Measurements from ENCODE around the gene GCSAM. TPM values are rescaled to one million over a fixed set of nuclear protein-coding genes. Genes with fewer than 3 reads are reported as not detected.

Gene GCSAM
- total RNA-seq, 1 donor from 2014 or later = not detected

- no peak for TF ChIP-seq CTCF (IDR thresholded peaks at IDR 0.05)
- H3K36me3 Mint-ChIP-seq (ENCODE audit: unreplicated experiment) = no peaks in the 10 kb centered on the region
- H3K4me3 Mint-ChIP-seq (ENCODE audit: unreplicated experiment) = no peak overlapping the region
- H3K27me3 Mint-ChIP-seq (ENCODE audit: unreplicated experiment) = no peaks in the 10 kb centered on the region
- DNase-seq (ENCODE audit: extremely low spot score, unreplicated experiment) = no peak
- H3K27ac Mint-ChIP-seq (ENCODE audit: unreplicated experiment) = no peak overlapping the region
- H3K4me1 Mint-ChIP-seq (ENCODE audit: unreplicated experiment) = peaks cover 12% of the 10 kb centered on the region
- no peaks in the 10 kb centered on the region for H3K9me3 Mint-ChIP-seq (ENCODE audit: unreplicated experiment)
Observed at GRCh38 chr3:112116748-112117186, 16.3 kb downstream of the GCSAM start.

GRCh38 chr3:112115806-112116383, 17.2 kb downstream of the GCSAM start:
- H3K27ac Mint-ChIP-seq (ENCODE audit: unreplicated experiment) = no peak overlapping the region
- no peak for DNase-seq (ENCODE audit: extremely low spot score, unreplicated experiment)
- no peaks in the 10 kb centered on the region for H3K9me3 Mint-ChIP-seq (ENCODE audit: unreplicated experiment)
- H3K4me1 Mint-ChIP-seq (ENCODE audit: unreplicated experiment) = peaks cover 12% of the 10 kb centered on the region
- TF ChIP-seq CTCF (IDR thresholded peaks at IDR 0.05) = no peak
- H3K27me3 Mint-ChIP-seq (ENCODE audit: unreplicated experiment) = no peaks in the 10 kb centered on the region
- no peaks in the 10 kb centered on the region for H3K36me3 Mint-ChIP-seq (ENCODE audit: unreplicated experiment)
- no peak overlapping the region for H3K4me3 Mint-ChIP-seq (ENCODE audit: unreplicated experiment)

GRCh38 chr3:112115161-112115739, 17.8 kb downstream of the GCSAM start:
- no peaks in the 10 kb centered on the region for H3K36me3 Mint-ChIP-seq (ENCODE audit: unreplicated experiment)
- no peaks in the 10 kb centered on the region for H3K9me3 Mint-ChIP-seq (ENCODE audit: unreplicated experiment)
- H3K4me3 Mint-ChIP-seq (ENCODE audit: unreplicated experiment) = no peak overlapping the region
- no peaks in the 10 kb centered on the region for H3K27me3 Mint-ChIP-seq (ENCODE audit: unreplicated experiment)
- TF ChIP-seq CTCF (IDR thresholded peaks at IDR 0.05) = no peak
- H3K27ac Mint-ChIP-seq (ENCODE audit: unreplicated experiment) = no peak overlapping the region
- DNase-seq (ENCODE audit: extremely low spot score, unreplicated experiment) = no peak
- peaks cover 12% of the 10 kb centered on the region for H3K4me1 Mint-ChIP-seq (ENCODE audit: unreplicated experiment)

- Mint-ChIP-seq H3K27ac (ENCODE audit: unreplicated experiment) (no peak overlapping the region), H3K27me3 (ENCODE audit: unreplicated experiment) (no peaks in the 10 kb centered on the region), H3K4me1 (ENCODE audit: unreplicated experiment) (peaks cover 12% of the 10 kb centered on the region), H3K36me3 (ENCODE audit: unreplicated experiment) (no peaks in the 10 kb centered on the region), H3K9me3 (ENCODE audit: unreplicated experiment) (no peaks in the 10 kb centered on the region), H3K4me3 (ENCODE audit: unreplicated experiment) (no peak overlapping the region)
- no peak for DNase-seq (ENCODE audit: extremely low spot score, unreplicated experiment)
- TF ChIP-seq CTCF (IDR thresholded peaks at IDR 0.05) = no peak
Observed at GRCh38 chr3:112114576-112115160, 18.4 kb downstream of the GCSAM start.

- peaks cover 9% of the 10 kb centered on the region for H3K4me1 Mint-ChIP-seq (ENCODE audit: unreplicated experiment)
- TF ChIP-seq CTCF (IDR thresholded peaks at IDR 0.05) = peak; percentile 70
- no peak for DNase-seq (ENCODE audit: extremely low spot score, unreplicated experiment)
- H3K27ac Mint-ChIP-seq (ENCODE audit: unreplicated experiment) = no peak overlapping the region
- H3K4me3 Mint-ChIP-seq (ENCODE audit: unreplicated experiment) = no peak overlapping the region
- H3K27me3 Mint-ChIP-seq (ENCODE audit: unreplicated experiment) = no peaks in the 10 kb centered on the region
- H3K9me3 Mint-ChIP-seq (ENCODE audit: unreplicated experiment) = no peaks in the 10 kb centered on the region
- no peaks in the 10 kb centered on the region for H3K36me3 Mint-ChIP-seq (ENCODE audit: unreplicated experiment)
Observed at GRCh38 chr3:112111785-112112402, 21.2 kb downstream of the GCSAM start.
